Parathyroid adenoma (tissue), 2 donors: ENCODE measurements around the gene C3orf38.

Source experiments
- H2AFZ ChIP-seq: fragments of 300-600 bp; sonication (generic); one replicate; pipeline ENCODE4 v1.7.0; 2017; ENCODE audit warnings: antibody characterized with exemption, mild to moderate bottlenecking
- H3K27ac ChIP-seq: fragments of 300-600 bp; sonication (generic); one replicate; pipeline ENCODE4 v1.7.0; 2017
- H3K27me3 ChIP-seq: fragments of 300-600 bp; sonication (generic); one replicate; pipeline ENCODE4 v1.7.0; 2017; ENCODE audit warnings: low read length; ENCODE audit not compliant: control insufficient read depth, insufficient read depth
- H3K36me3 ChIP-seq: fragments of 300-600 bp; sonication (generic); one replicate; pipeline ENCODE4 v1.7.0; 2017; ENCODE audit warnings: low read length; ENCODE audit not compliant: control insufficient read depth, insufficient read depth
- H3K4me1 ChIP-seq: fragments of 300-600 bp; sonication (generic); one replicate; pipeline ENCODE4 v1.7.0; 2017; ENCODE audit warnings: control low read depth
- H3K4me2 ChIP-seq: fragments of 300-600 bp; sonication (generic); one replicate; pipeline ENCODE4 v1.7.0; 2017; ENCODE audit warnings: low read length
- H3K4me3 ChIP-seq: fragments of 300-600 bp; sonication (generic); one replicate; pipeline ENCODE4 v1.7.0; 2017; ENCODE audit warnings: low read depth, low read length
- H3K79me2 ChIP-seq: fragments of 300-600 bp; sonication (generic); one replicate; pipeline ENCODE4 v1.7.0; 2017; ENCODE audit warnings: control low read depth
- H3K9ac ChIP-seq: fragments of 300-600 bp; sonication (generic); one replicate; pipeline ENCODE4 v1.7.0; 2017; ENCODE audit warnings: mild to moderate bottlenecking
- H3K9me3 ChIP-seq: fragments of 300-600 bp; sonication (generic); one replicate; pipeline ENCODE4 v1.7.0; 2017; ENCODE audit warnings: low read length; ENCODE audit not compliant: control insufficient read depth
- CTCF ChIP-seq: fragments of 300-600 bp; sonication (generic); IDR thresholded peaks from one replicate; pipeline ENCODE4 v1.7.0; 2017; ENCODE audit warnings: antibody characterized with exemption, mild to moderate bottlenecking
- donor health status: primary hyperparathyroidism.

The C3orf38 gene

DNA sequence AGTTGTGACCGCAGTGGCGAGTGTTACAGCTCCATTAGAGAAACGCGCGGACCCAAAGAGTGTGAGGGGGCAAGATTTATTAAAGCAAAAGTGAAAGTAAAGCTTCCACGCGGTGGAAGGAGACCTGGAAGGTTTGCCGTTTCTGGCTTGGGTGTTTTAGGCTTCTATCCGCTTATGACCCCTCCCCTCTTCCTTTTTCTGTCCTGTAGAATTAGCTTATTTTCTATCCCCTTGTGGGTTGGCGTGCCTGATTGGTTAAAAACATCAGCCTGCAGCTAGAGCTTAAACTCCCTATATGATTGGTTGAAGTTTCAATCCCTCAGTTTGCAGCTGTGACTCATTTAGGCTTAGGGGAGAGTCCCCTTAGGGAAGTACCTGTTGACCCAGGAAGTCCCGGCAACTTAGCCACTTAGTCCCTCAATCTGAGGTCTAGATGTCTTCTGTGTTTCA lies 39.6 kb downstream of the C3orf38 start:
- Histone ChIP-seq H3K9me3 (no peaks in the 10 kb centered on the region), H3K4me1 (no peaks in the 10 kb centered on the region), H3K36me3 (no peaks in the 10 kb centered on the region), H3K27me3 (no peaks in the 10 kb centered on the region), H2AFZ (no peak overlapping the region), H3K4me2 (no peak overlapping the region), H3K27ac (no peak overlapping the region), H3K9ac (no peak overlapping the region), H3K4me3 (no peak overlapping the region), H3K79me2 (no peaks in the 10 kb centered on the region)
- no peak for TF ChIP-seq CTCF

GRCh38 chr3:88191872-88192409 lies 42.2 kb downstream of the C3orf38 start:
- no peak for TF ChIP-seq CTCF
- Histone ChIP-seq H3K4me1 (no peaks in the 10 kb centered on the region), H3K27ac (no peak overlapping the region), H3K79me2 (no peaks in the 10 kb centered on the region), H3K27me3 (no peaks in the 10 kb centered on the region), H2AFZ (no peak overlapping the region), H3K36me3 (no peaks in the 10 kb centered on the region), H3K4me3 (no peak overlapping the region), H3K9me3 (no peaks in the 10 kb centered on the region), H3K4me2 (no peak overlapping the region), H3K9ac (no peak overlapping the region)

DNA sequence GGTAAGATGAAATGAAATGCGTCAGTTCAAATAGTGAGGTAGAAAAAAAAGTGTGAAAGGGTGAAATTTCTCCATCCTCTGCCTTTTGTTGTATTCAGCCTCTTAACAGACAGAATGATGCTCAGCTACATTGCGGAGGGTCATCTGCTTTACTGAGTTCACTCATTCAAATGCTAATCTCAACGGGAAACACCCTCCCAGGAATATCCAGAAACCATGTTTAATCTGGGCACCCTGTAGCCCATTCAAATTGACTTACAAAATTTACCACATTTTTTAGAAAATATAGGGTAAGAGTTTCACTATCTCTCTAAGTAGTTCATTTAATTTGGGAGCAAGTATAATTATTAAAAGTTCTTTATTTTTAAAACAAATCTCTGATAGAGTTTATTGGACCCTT lies 42.9 kb downstream of the C3orf38 start:
- H3K9me3 ChIP-seq: no peaks in the 10 kb centered on the region
- no peaks in the 10 kb centered on the region for H3K4me1 ChIP-seq
- H3K79me2 ChIP-seq: no peaks in the 10 kb centered on the region
- no peak overlapping the region for H3K9ac ChIP-seq
- no peak overlapping the region for H3K27ac ChIP-seq
- no peak overlapping the region for H3K4me3 ChIP-seq
- H3K27me3 ChIP-seq: no peaks in the 10 kb centered on the region
- H3K36me3 ChIP-seq: no peaks in the 10 kb centered on the region
- H2AFZ ChIP-seq: no peak overlapping the region
- H3K4me2 ChIP-seq: no peak overlapping the region
- TF ChIP-seq CTCF: no peak

GRCh38 chr3:88195951-88196434 lies 46.2 kb downstream of the C3orf38 start:
- Histone ChIP-seq H3K4me3 (no peak overlapping the region), H2AFZ (no peak overlapping the region), H3K4me1 (no peaks in the 10 kb centered on the region), H3K9me3 (no peaks in the 10 kb centered on the region), H3K27me3 (no peaks in the 10 kb centered on the region), H3K79me2 (no peaks in the 10 kb centered on the region), H3K36me3 (no peaks in the 10 kb centered on the region), H3K4me2 (no peak overlapping the region), H3K27ac (no peak overlapping the region), H3K9ac (no peak overlapping the region)
- TF ChIP-seq CTCF: no peak

GRCh38 chr3:88198121-88198520 lies 48.4 kb downstream of the C3orf38 start:
- Histone ChIP-seq H3K27me3 (no peaks in the 10 kb centered on the region), H3K79me2 (no peaks in the 10 kb centered on the region), H2AFZ (no peak overlapping the region), H3K4me2 (no peak overlapping the region), H3K36me3 (no peaks in the 10 kb centered on the region), H3K4me3 (no peak overlapping the region), H3K4me1 (no peaks in the 10 kb centered on the region), H3K9ac (no peak overlapping the region), H3K9me3 (no peaks in the 10 kb centered on the region), H3K27ac (no peak overlapping the region)
- no peak for TF ChIP-seq CTCF
